Duodenal mucosa (tissue), 2 donors: ENCODE measurements around the gene COBL.

Experiments used
- H3K27ac ChIP-seq: one replicate; pipeline ENCODE4 v1.7.0; 2013; ENCODE audit warnings: low read depth, low read length
- H3K27me3 ChIP-seq, 2 donors: one replicate each; pipeline ENCODE4 v1.7.0; 2013; ENCODE audit warnings: low read length in 2 of 2, control low read depth in 1 of 2; ENCODE audit not compliant: insufficient read depth in 2 of 2, control insufficient read depth in 1 of 2
- H3K36me3 ChIP-seq, 2 donors: one replicate each; pipeline ENCODE4 v1.7.0; 2013; ENCODE audit warnings: low read length in 2 of 2, control low read depth in 1 of 2; ENCODE audit not compliant: insufficient read depth in 2 of 2, control insufficient read depth in 1 of 2
- H3K4me1 ChIP-seq, 2 donors: one replicate each; pipeline ENCODE4 v1.7.0; 2013; ENCODE audit warnings: low read length in 2 of 2, control low read depth in 1 of 2; ENCODE audit not compliant: insufficient read depth in 2 of 2, control insufficient read depth in 1 of 2
- H3K4me3 ChIP-seq, 2 donors: one replicate each; pipeline ENCODE4 v1.7.0; 2013; ENCODE audit warnings: low read length in 2 of 2, low read depth in 1 of 2
- H3K9ac ChIP-seq, 2 donors: one replicate each; pipeline ENCODE4 v1.7.0; 2013; ENCODE audit warnings: low read length in 2 of 2, low read depth in 1 of 2
- H3K9me3 ChIP-seq, 2 donors: one replicate each; pipeline ENCODE4 v1.7.0; 2013; ENCODE audit warnings: low read length in 2 of 2, control low read depth in 1 of 2; ENCODE audit not compliant: control insufficient read depth in 1 of 2

The COBL gene

GRCh38 chr7:51045319-51046102, 271.1 kb downstream of the COBL start:
- H3K27ac ChIP-seq: no peak overlapping the region

GRCh38 chr7:51043461-51043860, 273.1 kb downstream of the COBL start:
- H3K4me3 ChIP-seq: no peak overlapping the region
- no peaks in the 10 kb centered on the region for H3K27me3 ChIP-seq
- H3K36me3 ChIP-seq: peaks cover 4% of the 10 kb centered on the region in 2 donors
- H3K9me3 ChIP-seq: no peaks in the 10 kb centered on the region
- no peak overlapping the region for H3K9ac ChIP-seq
- H3K27ac ChIP-seq: no peak overlapping the region
- H3K4me1 ChIP-seq: no peaks in the 10 kb centered on the region

More at GRCh38 chr7:51045319-51046102, 271.1 kb downstream of the COBL start:
- Histone ChIP-seq H3K27me3 (no peaks in the 10 kb centered on the region), H3K4me1 (no peaks in the 10 kb centered on the region), H3K36me3 (peaks cover 0 to 4% of the 10 kb centered on the region in 2 donors), H3K9me3 (no peaks in the 10 kb centered on the region), H3K4me3 (no peak overlapping the region), H3K9ac (no peak overlapping the region)

GRCh38 chr7:51040787-51041186, 275.8 kb downstream of the COBL start:
- Histone ChIP-seq H3K27me3 (no peaks in the 10 kb centered on the region), H3K27ac (no peak overlapping the region), H3K9ac (no peak overlapping the region), H3K4me1 (no peaks in the 10 kb centered on the region), H3K4me3 (no peak overlapping the region), H3K36me3 (peaks cover 4% of the 10 kb centered on the region in 2 donors), H3K9me3 (no peaks in the 10 kb centered on the region)

- no peaks in the 10 kb centered on the region for H3K9me3 ChIP-seq
- H3K36me3 ChIP-seq: peaks cover 4% of the 10 kb centered on the region in 2 donors
- peaks cover 0 to 17% of the 10 kb centered on the region in 2 donors for H3K4me1 ChIP-seq
- H3K9ac ChIP-seq: no peak overlapping the region
- no peak overlapping the region for H3K27ac ChIP-seq
- H3K27me3 ChIP-seq: no peaks in the 10 kb centered on the region
- no peak overlapping the region for H3K4me3 ChIP-seq
These were observed 278.0 kb downstream of the COBL start for GRCh38 chr7:51038573-51038972.

- Histone ChIP-seq H3K27me3 (no peaks in the 10 kb centered on the region), H3K27ac (no peak overlapping the region), H3K9me3 (no peaks in the 10 kb centered on the region), H3K4me3 (no peak overlapping the region), H3K4me1 (peaks cover 0 to 17% of the 10 kb centered on the region in 2 donors), H3K9ac (no peak overlapping the region), H3K36me3 (peaks cover 3 to 4% of the 10 kb centered on the region in 2 donors)
These were observed 280.9 kb downstream of the COBL start for GRCh38 chr7:51035716-51036115.

GRCh38 chr7:51034521-51035264, 281.9 kb downstream of the COBL start:
- Histone ChIP-seq H3K4me3 (no peak overlapping the region), H3K9ac (no peak overlapping the region), H3K4me1 (peaks cover 0 to 17% of the 10 kb centered on the region in 2 donors), H3K36me3 (peaks cover 3% of the 10 kb centered on the region in 2 donors), H3K9me3 (no peaks in the 10 kb centered on the region), H3K27me3 (no peaks in the 10 kb centered on the region), H3K27ac (no peak overlapping the region)

- no peak overlapping the region for H3K9ac ChIP-seq
- no peaks in the 10 kb centered on the region for H3K27me3 ChIP-seq
- H3K4me1 ChIP-seq: peaks cover 0 to 17% of the 10 kb centered on the region in 2 donors
- no peak overlapping the region for H3K27ac ChIP-seq
- H3K4me3 ChIP-seq: no peak overlapping the region
- H3K9me3 ChIP-seq: no peaks in the 10 kb centered on the region
- H3K36me3 ChIP-seq: peaks cover 0 to 8% of the 10 kb centered on the region in 2 donors
These were observed 282.7 kb downstream of the COBL start for GRCh38 chr7:51033727-51034520.

GRCh38 chr7:51031791-51032515, 284.7 kb downstream of the COBL start:
- H3K9ac ChIP-seq: no peak overlapping the region
- peaks cover 0 to 24% of the 10 kb centered on the region in 2 donors for H3K36me3 ChIP-seq
- H3K27me3 ChIP-seq: no peaks in the 10 kb centered on the region
- no peaks in the 10 kb centered on the region for H3K9me3 ChIP-seq
- H3K27ac ChIP-seq: no peak overlapping the region
- peaks cover 0 to 17% of the 10 kb centered on the region in 2 donors for H3K4me1 ChIP-seq
- no peak overlapping the region for H3K4me3 ChIP-seq

GRCh38 chr7:51031216-51031615, 285.4 kb downstream of the COBL start:
- Histone ChIP-seq H3K36me3 (peaks cover 0 to 27% of the 10 kb centered on the region in 2 donors), H3K4me1 (peaks cover 0 to 17% of the 10 kb centered on the region in 2 donors), H3K9me3 (no peaks in the 10 kb centered on the region), H3K27me3 (no peaks in the 10 kb centered on the region), H3K4me3 (no peak overlapping the region), H3K27ac (no peak overlapping the region), H3K9ac (no peak overlapping the region)
